ENCODE measurements around the gene BOLA1.

GRCh38 chr1:149942885-149943284 lies 43.5 kb downstream of the BOLA1 start:
- TF ChIP-seq, protein P1, sequence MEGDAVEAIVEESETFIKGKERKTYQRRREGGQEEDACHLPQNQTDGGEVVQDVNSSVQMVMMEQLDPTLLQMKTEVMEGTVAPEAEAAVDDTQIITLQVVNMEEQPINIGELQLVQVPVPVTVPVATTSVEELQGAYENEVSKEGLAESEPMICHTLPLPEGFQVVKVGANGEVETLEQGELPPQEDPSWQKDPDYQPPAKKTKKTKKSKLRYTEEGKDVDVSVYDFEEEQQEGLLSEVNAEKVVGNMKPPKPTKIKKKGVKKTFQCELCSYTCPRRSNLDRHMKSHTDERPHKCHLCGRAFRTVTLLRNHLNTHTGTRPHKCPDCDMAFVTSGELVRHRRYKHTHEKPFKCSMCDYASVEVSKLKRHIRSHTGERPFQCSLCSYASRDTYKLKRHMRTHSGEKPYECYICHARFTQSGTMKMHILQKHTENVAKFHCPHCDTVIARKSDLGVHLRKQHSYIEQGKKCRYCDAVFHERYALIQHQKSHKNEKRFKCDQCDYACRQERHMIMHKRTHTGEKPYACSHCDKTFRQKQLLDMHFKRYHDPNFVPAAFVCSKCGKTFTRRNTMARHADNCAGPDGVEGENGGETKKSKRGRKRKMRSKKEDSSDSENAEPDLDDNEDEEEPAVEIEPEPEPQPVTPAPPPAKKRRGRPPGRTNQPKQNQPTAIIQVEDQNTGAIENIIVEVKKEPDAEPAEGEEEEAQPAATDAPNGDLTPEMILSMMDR (IDR thresholded peaks at IDR 0.05): no peak
- TF ChIP-seq POLR2A (IDR thresholded peaks at IDR 0.05): no peak

All from lower leg skin (tissue), 3 donors.